Measurements from ENCODE around the gene KIAA0513. TPM values are rescaled to one million over a fixed set of nuclear protein-coding genes. Genes with fewer than 3 reads are reported as not detected.
"Not testable (repeated sequence)": the region's sequence is repeated elsewhere in the genome, so short reads cannot be mapped to it uniquely, and the experiment has no call there.

KIAA0513 gene
- total RNA-seq, 1 donor from 2014 or later: 56.1 TPM

GRCh38 chr16:85051067-85051581 is 23.5 kb downstream of the KIAA0513 start:
- H3K36me3 Mint-ChIP-seq (ENCODE audit: unreplicated experiment): no peaks in the 10 kb centered on the region
- no peak for TF ChIP-seq CTCF (IDR thresholded peaks at IDR 0.05; ENCODE audit: partially characterized antibody, unreplicated experiment)
- H3K9me3 Mint-ChIP-seq (ENCODE audit: unreplicated experiment): peaks cover 4% of the 10 kb centered on the region
- H3K4me3 Mint-ChIP-seq (ENCODE audit: unreplicated experiment): no peak overlapping the region
- H3K27me3 Mint-ChIP-seq (ENCODE audit: unreplicated experiment): peaks cover 4% of the 10 kb centered on the region
- peaks cover 16% of the 10 kb centered on the region for H3K4me1 Mint-ChIP-seq (ENCODE audit: low read depth, unreplicated experiment)
- DNase-seq: no peak
- no peak overlapping the region for H3K27ac Mint-ChIP-seq (ENCODE audit: unreplicated experiment)

- peaks cover 6% of the 10 kb centered on the region for H3K27me3 Mint-ChIP-seq (ENCODE audit: unreplicated experiment)
- no peak for DNase-seq
- no peak overlapping the region for H3K27ac Mint-ChIP-seq (ENCODE audit: unreplicated experiment)
- TF ChIP-seq CTCF (IDR thresholded peaks at IDR 0.05; ENCODE audit: partially characterized antibody, unreplicated experiment): no peak
- H3K9me3 Mint-ChIP-seq (ENCODE audit: unreplicated experiment): peaks cover 2% of the 10 kb centered on the region
- H3K4me3 Mint-ChIP-seq (ENCODE audit: unreplicated experiment): no peak overlapping the region
- no peaks in the 10 kb centered on the region for H3K36me3 Mint-ChIP-seq (ENCODE audit: unreplicated experiment)
- H3K4me1 Mint-ChIP-seq (ENCODE audit: low read depth, unreplicated experiment): peaks cover 21% of the 10 kb centered on the region
Measured at GRCh38 chr16:85051683-85052082, 24.1 kb downstream of the KIAA0513 start.

GRCh38 chr16:85052536-85052935 is 24.9 kb downstream of the KIAA0513 start:
- TF ChIP-seq CTCF (IDR thresholded peaks at IDR 0.05; ENCODE audit: partially characterized antibody, unreplicated experiment): no peak
- H3K36me3 Mint-ChIP-seq (ENCODE audit: unreplicated experiment): no peaks in the 10 kb centered on the region
- no peak overlapping the region for H3K27ac Mint-ChIP-seq (ENCODE audit: unreplicated experiment)
- peaks cover 28% of the 10 kb centered on the region for H3K4me1 Mint-ChIP-seq (ENCODE audit: low read depth, unreplicated experiment)
- no peak for DNase-seq
- H3K27me3 Mint-ChIP-seq (ENCODE audit: unreplicated experiment): peaks cover 6% of the 10 kb centered on the region
- peaks cover 2% of the 10 kb centered on the region for H3K9me3 Mint-ChIP-seq (ENCODE audit: unreplicated experiment)
- no peak overlapping the region for H3K4me3 Mint-ChIP-seq (ENCODE audit: unreplicated experiment)

GRCh38 chr16:85054321-85054720 is 26.7 kb downstream of the KIAA0513 start:
- not testable (repeated sequence) for H3K36me3 Mint-ChIP-seq (ENCODE audit: unreplicated experiment); H3K27me3 Mint-ChIP-seq (ENCODE audit: unreplicated experiment); H3K9me3 Mint-ChIP-seq (ENCODE audit: unreplicated experiment); H3K4me3 Mint-ChIP-seq (ENCODE audit: unreplicated experiment); H3K27ac Mint-ChIP-seq (ENCODE audit: unreplicated experiment); DNase-seq
- peaks cover 35% of the 10 kb centered on the region for H3K4me1 Mint-ChIP-seq (ENCODE audit: low read depth, unreplicated experiment)

- Mint-ChIP-seq H3K27ac (ENCODE audit: unreplicated experiment) (no peak overlapping the region), H3K4me1 (ENCODE audit: low read depth, unreplicated experiment) (peaks cover 37% of the 10 kb centered on the region), H3K9me3 (ENCODE audit: unreplicated experiment) (no peaks in the 10 kb centered on the region), H3K4me3 (ENCODE audit: unreplicated experiment) (no peak overlapping the region), H3K36me3 (ENCODE audit: unreplicated experiment) (no peaks in the 10 kb centered on the region), H3K27me3 (ENCODE audit: unreplicated experiment) (peaks cover 6% of the 10 kb centered on the region)
- no peak for DNase-seq
- no peak for TF ChIP-seq CTCF (IDR thresholded peaks at IDR 0.05; ENCODE audit: partially characterized antibody, unreplicated experiment)
Measured at GRCh38 chr16:85054948-85055492, 27.4 kb downstream of the KIAA0513 start.
